CD4-positive, alpha-beta T cell treated with Interleukin-1 beta for 1 hour (primary cell): Measurements from ENCODE around the gene PER1.

Experiments
- DNase-seq, 2 donors: peaks; one replicate each; pipeline ENCODE4 v3.0.0-alpha.2; 2020 to 2022

PER1 gene

GRCh38 chr17:8151641-8152111 is 528 bp downstream of the PER1 start:
- DNase-seq: peak; percentile 45 to 59

DNA sequence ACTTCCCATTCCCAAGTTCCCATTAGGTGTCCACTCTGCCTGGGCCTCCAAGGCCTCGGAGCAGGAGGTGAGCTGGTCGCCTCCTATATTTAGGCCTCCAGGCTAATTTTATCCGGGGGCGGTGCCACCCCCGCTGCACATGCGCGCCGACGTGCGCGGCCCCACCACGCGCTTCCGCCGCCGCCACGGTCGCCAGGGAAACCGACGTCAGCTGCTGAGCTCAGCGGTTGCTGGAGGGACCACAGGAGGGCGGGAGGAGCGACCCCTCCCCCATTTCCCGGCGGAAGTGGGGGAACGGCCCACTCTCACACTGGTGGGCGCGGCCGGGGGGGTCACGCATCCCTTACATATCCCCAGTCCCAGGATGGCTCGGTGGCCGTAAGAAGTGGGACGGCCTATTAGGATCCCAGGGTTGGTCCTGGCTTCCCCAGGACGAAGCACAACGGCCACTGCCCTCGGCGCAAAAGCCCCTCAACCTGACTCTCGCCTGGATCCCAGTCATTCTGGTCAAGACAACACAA is 1.0 kb downstream of the PER1 start:
- peak; percentile 94 to 95 for DNase-seq

- DNase-seq: no peak
These were observed 1.7 kb downstream of the PER1 start for GRCh38 chr17:8150194-8151119.

DNA sequence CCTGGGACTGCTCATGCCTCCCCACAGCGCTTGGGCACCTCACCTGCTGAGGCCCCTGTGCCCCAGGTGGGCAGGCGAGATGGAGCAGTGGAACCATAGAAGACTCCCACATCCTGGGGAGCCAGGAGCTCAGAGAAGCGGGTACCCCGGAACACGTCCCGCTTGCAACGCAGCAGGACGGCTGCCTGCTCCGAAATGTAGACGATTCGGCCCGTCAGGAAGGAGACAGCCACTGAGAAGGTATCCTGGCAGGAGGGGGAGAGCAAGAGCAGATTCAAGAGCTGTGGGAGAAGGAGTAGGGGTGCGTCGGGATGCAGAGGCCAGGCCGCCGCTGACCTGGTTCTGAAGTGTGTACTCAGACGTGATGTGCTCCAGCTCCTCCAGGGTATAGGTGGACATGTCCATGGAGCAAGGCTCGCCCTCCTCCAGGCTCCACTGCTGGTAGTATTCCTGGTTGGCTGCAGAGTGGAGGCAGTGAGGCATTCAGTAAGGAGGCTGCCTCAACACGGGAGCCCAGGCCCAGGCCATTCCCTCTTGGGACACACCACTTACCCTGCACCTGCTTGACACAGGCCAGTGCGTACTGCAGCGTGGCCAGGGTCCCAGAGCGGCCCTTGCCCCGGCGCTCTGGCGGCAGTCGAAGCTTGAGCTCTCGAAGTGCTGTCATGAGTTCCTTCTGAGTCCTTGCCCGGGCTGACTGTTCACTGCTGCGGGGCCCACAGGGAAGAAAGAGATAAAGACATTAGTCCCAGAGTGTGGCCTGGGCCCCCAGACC is 2.6 kb downstream of the PER1 start:
- no peak for DNase-seq

DNA sequence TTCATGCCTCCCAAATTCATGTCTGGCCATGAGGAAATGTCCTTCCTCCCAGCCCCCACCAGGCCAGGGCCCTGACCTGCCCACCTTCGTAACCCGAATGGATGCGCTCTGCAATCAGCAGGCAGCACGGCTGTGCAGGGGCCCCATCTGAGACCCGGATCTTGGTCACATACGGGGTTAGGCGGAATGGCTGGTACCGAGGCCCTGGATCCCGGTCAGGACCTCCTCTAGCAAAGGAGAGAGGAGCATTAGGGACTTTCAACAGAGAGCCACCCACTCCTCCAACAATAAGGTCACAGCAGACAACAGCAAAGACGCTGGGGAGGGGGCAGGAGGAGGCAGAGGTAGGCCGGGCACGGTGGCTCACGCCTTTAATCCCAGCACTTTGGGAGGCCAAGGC is 3.6 kb downstream of the PER1 start:
- no peak for DNase-seq

GRCh38 chr17:8147805-8148404 is 4.3 kb downstream of the PER1 start:
- DNase-seq: no peak

- DNase-seq: no peak
These were observed 4.9 kb downstream of the PER1 start for GRCh38 chr17:8147141-8147804.

DNA sequence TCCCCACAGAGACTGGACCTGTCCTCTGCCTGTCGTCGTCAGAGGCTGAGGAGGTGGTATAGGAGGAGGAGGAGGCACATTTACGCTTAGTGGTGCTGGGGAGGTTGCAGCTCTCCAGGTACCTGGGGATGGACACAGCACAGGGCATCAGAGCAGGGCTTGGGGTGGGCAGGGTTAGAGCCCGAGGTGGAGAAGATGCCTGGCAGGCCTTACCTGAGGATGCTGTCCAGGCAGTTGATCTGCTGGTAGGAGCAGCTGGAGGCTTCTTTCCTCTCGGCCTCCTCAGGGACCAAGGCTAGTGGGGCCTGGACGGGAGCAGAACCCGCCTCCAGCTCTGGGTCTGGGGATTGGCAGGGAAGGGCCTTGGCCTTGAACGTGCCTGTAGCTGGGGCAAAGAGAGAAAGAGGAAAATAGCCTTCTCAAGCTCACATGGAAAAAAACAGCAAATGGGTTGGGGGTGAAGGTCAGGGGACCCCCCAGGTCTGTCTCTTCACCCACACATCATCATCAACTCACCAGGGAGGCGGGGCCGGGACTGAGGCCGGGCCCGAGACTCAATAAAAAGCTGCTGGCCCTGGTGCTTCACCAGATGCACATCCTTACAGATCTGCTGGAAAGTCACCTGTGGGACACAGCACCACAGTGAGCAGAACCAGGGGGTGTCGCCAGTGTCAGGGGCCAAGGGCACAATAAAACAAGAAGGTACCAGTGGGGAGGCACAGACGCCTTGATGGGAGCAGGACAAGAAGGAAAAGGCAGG is 5.6 kb downstream of the PER1 start:
- DNase-seq: peak in 1 of 2 donors; percentile 11

DNA sequence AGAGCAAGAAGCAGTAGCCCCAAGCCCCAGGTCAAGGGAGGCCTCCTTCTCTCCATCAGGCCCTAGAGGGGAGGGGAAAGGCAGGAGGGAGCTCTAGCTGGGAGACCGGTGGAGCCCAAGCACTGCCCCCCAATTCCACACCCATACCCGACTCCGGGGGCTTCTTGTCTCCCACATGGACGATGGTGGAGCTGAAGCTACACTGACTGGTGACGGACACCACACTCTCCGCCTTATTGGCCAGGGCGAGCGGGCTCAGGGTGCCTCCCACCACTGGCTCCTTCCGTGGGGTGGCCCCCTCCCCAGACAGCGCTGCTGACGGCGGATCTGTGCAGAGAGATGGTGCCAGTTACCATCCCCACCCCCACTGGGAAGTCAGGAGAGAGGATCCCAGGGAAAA is 6.4 kb downstream of the PER1 start:
- peak in 1 of 2 donors; percentile 20 for DNase-seq

DNA sequence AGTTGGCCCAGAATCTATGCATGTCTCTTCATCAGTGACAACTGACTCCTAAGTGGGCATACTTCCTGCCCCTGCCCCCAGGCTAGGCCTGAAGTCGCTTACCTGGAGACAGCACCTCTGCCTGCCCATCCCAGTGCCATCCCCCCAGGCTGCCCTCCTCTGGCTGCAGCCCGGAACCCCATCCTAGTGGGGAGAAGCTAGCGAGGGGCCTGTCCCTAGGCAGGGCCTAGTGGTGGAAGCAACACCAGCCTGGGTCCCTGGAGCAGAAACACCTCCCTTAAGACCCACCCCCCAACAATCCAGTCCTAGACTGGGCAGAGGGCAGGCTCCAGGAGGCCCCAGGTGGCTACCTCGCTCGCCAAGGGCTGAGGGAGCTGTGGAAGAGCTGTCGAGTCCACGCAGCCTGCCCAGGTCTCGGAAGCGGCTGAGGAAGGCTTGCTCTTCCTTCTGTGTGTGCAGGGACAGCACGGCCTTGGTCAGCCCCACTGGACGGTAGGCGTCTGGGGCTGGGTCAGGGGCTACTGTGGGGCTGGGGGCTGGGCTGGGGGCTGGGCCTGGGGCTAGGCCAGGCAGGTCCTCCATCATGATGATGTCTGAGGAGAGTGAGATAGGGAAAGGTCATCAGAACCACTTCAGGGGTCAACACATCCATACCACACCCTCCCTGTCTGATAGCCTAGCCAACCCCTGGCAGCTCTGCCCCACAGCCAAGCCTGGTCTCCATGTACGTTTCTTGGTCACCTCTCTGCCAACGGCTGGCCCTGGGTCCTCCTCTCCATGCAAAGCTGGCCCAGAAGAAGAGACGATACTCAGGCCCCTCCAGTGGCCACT is 7.6 kb downstream of the PER1 start:
- peak in 1 of 2 donors; percentile 26 for DNase-seq

GRCh38 chr17:8143581-8144400 is 8.4 kb downstream of the PER1 start:
- DNase-seq: peak in 1 of 2 donors; percentile 29

- peak in 1 of 2 donors; percentile 29 for DNase-seq
These were observed 9.2 kb downstream of the PER1 start for GRCh38 chr17:8142887-8143580.

- DNase-seq: peak in 1 of 2 donors; percentile 28
These were observed 9.9 kb downstream of the PER1 start for GRCh38 chr17:8142158-8142886.

- DNase-seq: no peak
These were observed 10.5 kb downstream of the PER1 start for GRCh38 chr17:8141741-8142140.

DNA sequence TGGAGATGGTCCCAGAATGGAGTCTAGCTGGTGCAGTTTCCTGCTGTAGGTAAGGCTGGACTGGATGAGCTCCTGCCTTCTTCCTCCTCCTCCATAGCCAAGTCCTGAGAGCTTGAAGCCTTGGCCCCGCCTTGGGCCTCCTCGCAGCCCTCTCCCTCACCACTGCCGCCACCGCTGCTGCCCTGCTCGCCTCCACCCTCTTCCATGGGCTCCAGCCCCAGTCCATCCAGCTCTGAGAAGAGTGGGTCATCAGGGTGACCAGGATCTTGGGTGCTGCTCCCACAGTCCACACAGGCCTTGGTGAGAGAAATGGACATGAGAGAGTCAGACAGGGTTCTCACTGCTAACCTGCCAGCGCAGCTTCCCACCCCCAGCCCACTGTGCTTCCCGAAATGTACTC is 11.2 kb downstream of the PER1 start:
- DNase-seq: no peak

DNA sequence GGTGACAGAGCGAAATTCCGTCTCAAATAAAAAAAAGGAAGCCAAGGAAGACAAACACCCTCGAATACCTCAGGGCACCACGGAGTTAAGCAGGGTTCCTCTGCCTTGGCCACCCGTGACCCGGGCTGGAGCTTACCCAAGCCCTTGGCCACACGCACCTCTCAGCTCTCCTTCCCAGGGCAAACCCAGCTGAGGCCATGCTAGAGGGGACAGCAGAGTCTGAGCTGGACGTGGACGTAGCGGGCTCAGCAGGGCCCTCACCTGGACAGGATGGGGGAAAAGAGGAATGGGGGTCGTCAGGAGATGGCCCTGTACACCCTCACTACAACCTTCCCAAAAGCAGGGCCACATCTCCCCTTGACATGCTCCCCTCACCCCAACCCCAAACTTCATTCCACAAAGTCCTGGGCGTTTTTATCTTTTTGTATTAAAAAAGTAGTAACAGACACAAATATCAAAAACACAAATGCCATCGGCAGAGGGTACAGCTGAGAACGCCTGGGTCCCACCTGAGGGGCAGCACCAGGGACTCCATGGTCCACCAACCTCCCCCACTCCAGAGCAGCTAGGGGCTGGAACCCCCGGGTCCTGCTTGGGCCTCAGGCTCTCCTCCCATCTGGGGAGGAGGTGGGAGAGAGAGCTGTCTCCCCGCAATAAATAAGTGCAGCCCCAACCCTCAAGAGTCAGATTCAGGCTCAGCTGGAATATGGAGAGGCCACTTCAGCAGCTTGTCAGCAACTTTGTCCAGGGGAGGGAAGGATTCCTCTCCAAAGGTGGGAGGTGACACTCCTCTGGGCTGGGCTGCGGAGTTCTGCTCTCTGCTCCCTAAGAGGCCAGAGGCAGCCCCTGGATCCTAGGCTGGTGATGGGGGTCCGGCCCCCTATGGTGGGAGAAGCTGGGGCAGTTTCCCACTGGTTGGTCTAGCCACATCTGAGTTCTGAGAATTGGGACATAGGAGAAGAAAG is 11.9 kb downstream of the PER1 start:
- no peak for DNase-seq

DNA sequence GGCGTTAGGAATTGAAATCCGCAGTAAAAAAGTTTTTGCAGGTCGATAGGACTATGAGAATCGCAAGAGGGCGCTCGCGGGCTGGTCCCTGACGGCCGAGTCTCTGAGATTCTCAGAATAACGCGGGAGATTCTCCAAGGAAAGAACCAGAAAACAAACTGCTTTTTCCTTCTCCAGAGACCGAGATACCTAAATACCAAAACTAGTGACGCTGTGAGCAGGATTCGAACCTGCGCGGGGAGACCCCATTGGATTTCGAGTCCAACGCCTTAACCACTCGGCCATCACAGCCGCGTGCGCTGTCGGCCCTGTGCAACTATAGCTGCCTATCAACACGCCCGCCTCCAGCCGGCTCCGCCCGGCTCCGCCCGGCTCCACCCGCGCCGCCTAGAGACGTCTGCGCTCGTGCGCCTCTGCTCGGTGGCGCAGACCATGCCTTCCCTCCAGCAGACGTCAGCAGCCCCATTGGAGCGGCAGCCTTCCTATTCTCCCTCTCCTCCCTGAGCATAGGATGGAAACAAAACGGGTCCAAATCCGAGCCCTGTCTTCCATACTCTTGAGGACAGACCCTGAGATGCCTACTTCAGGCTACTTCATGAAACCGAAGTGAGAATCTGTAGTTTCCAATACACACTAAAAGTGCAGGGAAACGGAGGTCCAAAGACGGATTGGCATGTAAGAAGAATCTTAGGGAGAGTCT is 13.4 kb downstream of the PER1 start:
- DNase-seq: peak; percentile 96
